ENCODE results near the gene MLF2. TPM values are rescaled to one million over a fixed set of nuclear protein-coding genes. Genes with fewer than 3 reads are reported as not detected.

Gene MLF2
- total and polyA plus RNA-seq, 12 donors, result 108 to 197 (median 148) TPM

- peaks cover 3 to 16% (median 11%) of the 10 kb centered on the region in 9 donors for H3K4me1 ChIP-seq
- WGBS, 2 donors, result 14 to 18% methylated on average over 14 to 16 of the region's 16 CpGs
- H3K36me3 ChIP-seq, result no peaks in the 10 kb centered on the region
- intact Hi-C loops (cut with DNase I), result loop anchor here in 2 of 10 donors (10.0 kb wide), 2 partner anchors 75 to 85 kb away; no protein-coding TSS in a partner anchor
- peaks cover 12 to 94% (median 75%) of the 10 kb centered on the region in 7 donors for H3K27me3 ChIP-seq
- no peak overlapping the region for H3K27ac ChIP-seq
- peak overlapping the region; percentile 25 to 54 (median 45) for H3K4me3 ChIP-seq
- ATAC-seq (peak in 1 of 8 donors; percentile 17), DNase-seq (no peak)
- TF ChIP-seq CTCF (IDR thresholded peaks at IDR 0.05), result no peak
- no peaks in the 10 kb centered on the region for H3K9me3 ChIP-seq
Measured at GRCh38 chr12:6699259-6699988, 53.5 kb downstream of the MLF2 start.

GRCh38 chr12:6698352-6699046 is 54.4 kb downstream of the MLF2 start:
- Histone ChIP-seq H3K9me3 (no peaks in the 10 kb centered on the region), H3K4me3 (no peak overlapping the region), H3K4me1 (peaks cover 3 to 16% (median 11%) of the 10 kb centered on the region in 9 donors), H3K27me3 (peaks cover 12 to 85% (median 67%) of the 10 kb centered on the region in 7 donors), H3K27ac (no peak overlapping the region), H3K36me3 (no peaks in the 10 kb centered on the region)
- WGBS, 2 donors, result 44 to 55% methylated on average over 8 of the region's 8 CpGs
- intact Hi-C loops (cut with DNase I), result loop anchor here in 2 of 10 donors (10.0 kb wide), 2 partner anchors 74 to 84 kb away; no protein-coding TSS in a partner anchor
- ATAC-seq (no peak), DNase-seq (no peak)
- TF ChIP-seq CTCF (IDR thresholded peaks at IDR 0.05), result no peak

Other genes starting within 250 kb of the MLF2 start
- 1,000 to 10,000 TPM; 4,081 to 7,888 (median 4,666) TPM for gene GAPDH, start 218.6 kb downstream of the MLF2 start, total RNA-seq
- gene GAPDH, start 218.6 kb downstream of the MLF2 start, polyA plus RNA-seq, result 1,000 to 10,000 TPM; 5,840 to 6,426 TPM
- gene IFFO1, start 197.1 kb downstream of the MLF2 start, total RNA-seq, result 10 to 100 TPM; 10.5 to 21.6 (median 17.3) TPM
- 10 to 100 TPM; 14.3 to 30.5 TPM for gene IFFO1, start 197.1 kb downstream of the MLF2 start, polyA plus RNA-seq
- gene NOP2, start 184.8 kb downstream of the MLF2 start, total RNA-seq, result 10 to 100 TPM; 11.1 to 29.2 (median 15.3) TPM
- 10 to 100 TPM; 18.5 to 31.1 TPM for gene NOP2, start 184.8 kb downstream of the MLF2 start, polyA plus RNA-seq
- 100 to 1,000 TPM; 125 to 201 (median 153) TPM for gene CHD4, start 145.8 kb downstream of the MLF2 start, total RNA-seq
- 100 to 1,000 TPM; 129 to 265 TPM for gene CHD4, start 145.8 kb downstream of the MLF2 start, polyA plus RNA-seq
- gene LPAR5, start 117.2 kb downstream of the MLF2 start, total RNA-seq, result 10 to 100 TPM in 1 of 10 donors, 1 to 10 TPM in 9; 2.1 to 10.0 (median 4.4) TPM
- 1 to 10 TPM; 1.7 to 4.4 TPM for gene LPAR5, start 117.2 kb downstream of the MLF2 start, polyA plus RNA-seq
- gene ACRBP, start 105.7 kb downstream of the MLF2 start, total RNA-seq, result 1 to 10 TPM in 4 of 10 donors, under 1 TPM in 5, not detected in 1; 0.25 to 4.1 (median 0.79) TPM
- gene ACRBP, start 105.7 kb downstream of the MLF2 start, polyA plus RNA-seq, result under 1 TPM; 0.29 to 0.43 TPM
- 10 to 100 TPM; 17.7 to 32.5 (median 22.6) TPM for gene ING4, start 90.0 kb downstream of the MLF2 start, total RNA-seq
- 10 to 100 TPM; 20.0 to 25.5 TPM for gene ING4, start 90.0 kb downstream of the MLF2 start, polyA plus RNA-seq
- gene ZNF384, start 63.8 kb downstream of the MLF2 start, total RNA-seq, result 10 to 100 TPM; 25.1 to 36.0 (median 29.0) TPM
- 10 to 100 TPM; 17.6 to 23.7 TPM for gene ZNF384, start 63.8 kb downstream of the MLF2 start, polyA plus RNA-seq
- gene PIANP, start 52.3 kb downstream of the MLF2 start, total RNA-seq, result under 1 TPM in 4 of 10 donors, not detected in 6; 0.12 to 0.54 (median 0.25) TPM
- gene PIANP, start 52.3 kb downstream of the MLF2 start, polyA plus RNA-seq, result under 1 TPM; 0.22 to 0.58 TPM
- gene COPS7A, start 29.1 kb downstream of the MLF2 start, total RNA-seq, result 10 to 100 TPM; 67.4 to 89.8 (median 77.9) TPM
- gene COPS7A, start 29.1 kb downstream of the MLF2 start, polyA plus RNA-seq, result 10 to 100 TPM; 31.1 to 91.5 TPM
- gene PTMS, start 13.2 kb upstream of the MLF2 start, total RNA-seq, result 100 to 1,000 TPM in 5 of 10 donors, 10 to 100 TPM in 5; 73.3 to 194 (median 96.0) TPM
- 100 to 1,000 TPM; 289 to 361 TPM for gene PTMS, start 13.2 kb upstream of the MLF2 start, polyA plus RNA-seq
- 1 to 10 TPM in 1 of 10 donors, under 1 TPM in 7, not detected in 2; 0.16 to 2.1 (median 0.26) TPM for gene LAG3, start 19.4 kb upstream of the MLF2 start, total RNA-seq
- gene LAG3, start 19.4 kb upstream of the MLF2 start, polyA plus RNA-seq, result 1 to 10 TPM in 1 of 2 donors, under 1 TPM in 1; 0.13 to 1.2 TPM
- 10 to 100 TPM in 2 of 10 donors, 1 to 10 TPM in 8; 2.8 to 44.3 (median 5.0) TPM for gene CD4, start 36.4 kb upstream of the MLF2 start, total RNA-seq
- 1 to 10 TPM; 2.6 to 3.2 TPM for gene CD4, start 36.4 kb upstream of the MLF2 start, polyA plus RNA-seq
- gene GPR162, start 68.7 kb upstream of the MLF2 start, total RNA-seq, result 1 to 10 TPM; 1.8 to 5.7 (median 3.8) TPM
- 10 to 100 TPM in 1 of 2 donors, 1 to 10 TPM in 1; 7.0 to 16.8 TPM for gene GPR162, start 68.7 kb upstream of the MLF2 start, polyA plus RNA-seq
- gene P3H3, start 75.3 kb upstream of the MLF2 start, total RNA-seq, result 10 to 100 TPM in 9 of 10 donors, 1 to 10 TPM in 1; 6.4 to 24.6 (median 16.0) TPM
- 10 to 100 TPM; 12.5 to 37.8 TPM for gene P3H3, start 75.3 kb upstream of the MLF2 start, polyA plus RNA-seq
- gene GNB3, start 87.8 kb upstream of the MLF2 start, total RNA-seq, result 10 to 100 TPM in 2 of 10 donors, 1 to 10 TPM in 8; 2.4 to 14.6 (median 7.5) TPM
- gene GNB3, start 87.8 kb upstream of the MLF2 start, polyA plus RNA-seq, result 10 to 100 TPM in 1 of 2 donors, 1 to 10 TPM in 1; 1.9 to 15.0 TPM
- 1 to 10 TPM in 3 of 10 donors, under 1 TPM in 6, not detected in 1; 0.22 to 4.0 (median 0.55) TPM for gene CDCA3, start 98.1 kb upstream of the MLF2 start, total RNA-seq
- gene CDCA3, start 98.1 kb upstream of the MLF2 start, polyA plus RNA-seq, result 1 to 10 TPM in 1 of 2 donors, under 1 TPM in 1; 0.45 to 1.5 TPM
- gene USP5, start 99.0 kb upstream of the MLF2 start, total RNA-seq, result 10 to 100 TPM; 64.8 to 95.5 (median 74.1) TPM
- gene USP5, start 99.0 kb upstream of the MLF2 start, polyA plus RNA-seq, result 10 to 100 TPM; 17.6 to 37.4 TPM
- 1,000 to 10,000 TPM in 1 of 10 donors, 100 to 1,000 TPM in 9; 739 to 1,044 (median 839) TPM for gene TPI1, start 114.4 kb upstream of the MLF2 start, total RNA-seq
- 1,000 to 10,000 TPM in 1 of 2 donors, 100 to 1,000 TPM in 1; 367 to 1,432 TPM for gene TPI1, start 114.4 kb upstream of the MLF2 start, polyA plus RNA-seq
- 1 to 10 TPM; 2.0 to 5.6 (median 3.4) TPM for gene SPSB2, start 120.2 kb upstream of the MLF2 start, total RNA-seq
- 1 to 10 TPM; 5.4 to 5.6 TPM for gene SPSB2, start 120.2 kb upstream of the MLF2 start, polyA plus RNA-seq
- 10 to 100 TPM in 6 of 10 donors, 1 to 10 TPM in 4; 6.5 to 16.1 (median 11.0) TPM for gene LRRC23, start 151.7 kb upstream of the MLF2 start, total RNA-seq
- gene LRRC23, start 151.7 kb upstream of the MLF2 start, polyA plus RNA-seq, result 10 to 100 TPM; 12.6 to 16.6 TPM
- 10 to 100 TPM in 8 of 10 donors, 1 to 10 TPM in 2; 6.3 to 68.4 (median 14.4) TPM for gene ENO2, start 161.4 kb upstream of the MLF2 start, total RNA-seq
- 10 to 100 TPM; 19.2 to 19.3 TPM for gene ENO2, start 161.4 kb upstream of the MLF2 start, polyA plus RNA-seq
- 10 to 100 TPM; 54.7 to 96.7 (median 65.8) TPM for gene ATN1, start 174.8 kb upstream of the MLF2 start, total RNA-seq
- 10 to 100 TPM; 48.7 to 92.5 TPM for gene ATN1, start 174.8 kb upstream of the MLF2 start, polyA plus RNA-seq
- gene RNU7-1, start 190.7 kb upstream of the MLF2 start, total RNA-seq, result not detected
- gene RNU7-1, start 190.7 kb upstream of the MLF2 start, polyA plus RNA-seq, result not detected
- gene C12orf57, start 190.9 kb upstream of the MLF2 start, total RNA-seq, result 100 to 1,000 TPM; 134 to 213 (median 167) TPM
- gene C12orf57, start 190.9 kb upstream of the MLF2 start, polyA plus RNA-seq, result 100 to 1,000 TPM; 182 to 654 TPM
- 10 to 100 TPM in 2 of 10 donors, 1 to 10 TPM in 8; 2.9 to 32.5 (median 5.3) TPM for gene PTPN6, start 198.2 kb upstream of the MLF2 start, total RNA-seq
- 10 to 100 TPM in 1 of 2 donors, 1 to 10 TPM in 1; 8.1 to 12.1 TPM for gene PTPN6, start 198.2 kb upstream of the MLF2 start, polyA plus RNA-seq
- 100 to 1,000 TPM; 139 to 203 (median 160) TPM for gene PHB2, start 217.5 kb upstream of the MLF2 start, total RNA-seq
- gene PHB2, start 217.5 kb upstream of the MLF2 start, polyA plus RNA-seq, result 100 to 1,000 TPM; 102 to 178 TPM
- gene EMG1, start 217.8 kb upstream of the MLF2 start, total RNA-seq, result 10 to 100 TPM; 33.5 to 42.1 (median 38.3) TPM
- 10 to 100 TPM; 13.8 to 31.4 TPM for gene EMG1, start 217.8 kb upstream of the MLF2 start, polyA plus RNA-seq

Data from heart right ventricle (tissue), 16 donors.